ENCODE measurements around the gene SERAC1.
"Not testable (repeated sequence)": the region's sequence is repeated elsewhere in the genome, so short reads cannot be mapped to it uniquely, and the experiment has no call there.

SERAC1 gene

GRCh38 chr6:158174024-158174423, 6.0 kb upstream of the SERAC1 start:
- DNase-seq = no peak

GRCh38 chr6:158172001-158172400, 3.9 kb upstream of the SERAC1 start:
- no peak for DNase-seq

- DNase-seq = no peak
These were observed 2.6 kb upstream of the SERAC1 start for GRCh38 chr6:158170656-158171081.

- DNase-seq = not testable (repeated sequence)
These were observed 1.6 kb upstream of the SERAC1 start for GRCh38 chr6:158169634-158170033.

- DNase-seq = no peak
These were observed 2.1 kb downstream of the SERAC1 start for GRCh38 chr6:158165919-158166416.

GRCh38 chr6:158164579-158165170, 3.4 kb downstream of the SERAC1 start:
- no peak for DNase-seq

GRCh38 chr6:158161566-158162254, 6.4 kb downstream of the SERAC1 start:
- no peak for DNase-seq

GRCh38 chr6:158160932-158161539, 7.0 kb downstream of the SERAC1 start:
- no peak for DNase-seq

GRCh38 chr6:158158748-158159147, 9.3 kb downstream of the SERAC1 start:
- no peak for DNase-seq

- DNase-seq = no peak
These were observed 9.9 kb downstream of the SERAC1 start for GRCh38 chr6:158158123-158158522.

GRCh38 chr6:158157064-158157764, 10.8 kb downstream of the SERAC1 start:
- DNase-seq = no peak

GRCh38 chr6:158154816-158155215, 13.2 kb downstream of the SERAC1 start:
- DNase-seq = no peak

GRCh38 chr6:158153576-158153975, 14.5 kb downstream of the SERAC1 start:
- no peak for DNase-seq

GRCh38 chr6:158152659-158153058, 15.4 kb downstream of the SERAC1 start:
- DNase-seq = no peak

- not testable (repeated sequence) for DNase-seq
These were observed 16.0 kb downstream of the SERAC1 start for GRCh38 chr6:158152025-158152424.

GRCh38 chr6:158150701-158151100, 17.4 kb downstream of the SERAC1 start:
- no peak for DNase-seq

GRCh38 chr6:158149641-158150040, 18.4 kb downstream of the SERAC1 start:
- DNase-seq = no peak

- DNase-seq = no peak
These were observed 24.4 kb downstream of the SERAC1 start for GRCh38 chr6:158143700-158144099.

- DNase-seq = no peak
These were observed 25.3 kb downstream of the SERAC1 start for GRCh38 chr6:158142789-158143188.

GRCh38 chr6:158131926-158132325, 36.1 kb downstream of the SERAC1 start:
- DNase-seq = no peak

GRCh38 chr6:158125271-158125670, 42.8 kb downstream of the SERAC1 start:
- DNase-seq = no peak

- no peak for DNase-seq
These were observed 43.8 kb downstream of the SERAC1 start for GRCh38 chr6:158124288-158124687.

- DNase-seq = no peak
These were observed 46.0 kb downstream of the SERAC1 start for GRCh38 chr6:158122048-158122447.

GRCh38 chr6:158121335-158121734, 46.7 kb downstream of the SERAC1 start:
- DNase-seq = no peak
